ENCODE results near the gene DEAF1.

GRCh38 chr11:697811-698311 lies 2.8 kb upstream of the DEAF1 start:
- TF ChIP-seq CTCF (IDR thresholded peaks at IDR 0.05) (no peak), POLR2A (IDR thresholded peaks at IDR 0.05) (no peak)
